Hepatocyte (in vitro differentiated cells): ENCODE results near the gene DOCK3. TPM values are rescaled to one million over a fixed set of nuclear protein-coding genes. Genes with fewer than 3 reads are reported as not detected.

ENCODE experiments used
- DNase-seq: peaks from one replicate; pipeline ENCODE4 v3.0.0-alpha.2; 2016; ENCODE audit warnings: low spot score
- H2AFZ ChIP-seq: fragments of 200-600 bp; sonication (generic); 2 replicates; pipeline ENCODE4 v1.6.0; 2016; ENCODE audit warnings: antibody characterized with exemption, mild to moderate bottlenecking
- H3K27ac ChIP-seq: fragments of 200-600 bp; sonication (generic); 2 replicates; pipeline ENCODE4 v1.5.1; 2016; ENCODE audit warnings: mild to moderate bottlenecking
- H3K27me3 ChIP-seq: fragments of 200-600 bp; sonication (generic); 2 replicates; pipeline ENCODE4 v1.6.1; 2016
- H3K36me3 ChIP-seq: fragments of 200-600 bp; sonication (generic); replicated peaks from 2 replicates; pipeline ENCODE4 v1.5.1; 2016; ENCODE audit warnings: low read depth; ENCODE audit not compliant: insufficient read depth
- H3K4me1 ChIP-seq: fragments of 200-600 bp; sonication (generic); 2 replicates; pipeline ENCODE4 v1.5.1; 2016; ENCODE audit warnings: mild to moderate bottlenecking, moderate library complexity; ENCODE audit not compliant: insufficient read depth
- H3K4me2 ChIP-seq: fragments of 200-600 bp; sonication (generic); 2 replicates; pipeline ENCODE4 v1.6.0; 2016
- H3K4me3 ChIP-seq: fragments of 200-600 bp; sonication (generic); 2 replicates; pipeline ENCODE4 v1.5.1; 2016; ENCODE audit warnings: mild to moderate bottlenecking
- H3K79me2 ChIP-seq: fragments of 200-600 bp; sonication (generic); 2 replicates; pipeline ENCODE4 v1.6.0; 2017; ENCODE audit warnings: mild to moderate bottlenecking
- H3K9me2 ChIP-seq: fragments of 200-600 bp; sonication (generic); replicated peaks from 2 replicates; pipeline ENCODE4 v1.6.0; 2017; ENCODE audit warnings: mild to moderate bottlenecking; ENCODE audit not compliant: insufficient read depth
- H3K9me3 ChIP-seq: fragments of 200-600 bp; sonication (generic); 2 replicates; pipeline ENCODE4 v1.5.1; 2016; ENCODE audit warnings: low read depth, mild to moderate bottlenecking
- H4K20me1 ChIP-seq: fragments of 200-600 bp; sonication (generic); 2 replicates; pipeline ENCODE4 v1.6.0; 2016; ENCODE audit warnings: mild to moderate bottlenecking; ENCODE audit not compliant: insufficient read depth, poor library complexity, severe bottlenecking
- CTCF ChIP-seq: fragments of 200-600 bp; sonication (generic); IDR thresholded peaks from 2 replicates; pipeline ENCODE4 v1.5.1; 2016; ENCODE audit warnings: antibody characterized with exemption, mild to moderate bottlenecking; ENCODE audit not compliant: poor library complexity
- EZH2 ChIP-seq: fragments of 200-600 bp; sonication (generic); IDR thresholded peaks from 2 replicates; pipeline ENCODE4 v1.6.1; 2016; ENCODE audit warnings: antibody characterized with exemption, mild to moderate bottlenecking, borderline replicate concordance
- EZH2phosphoT487 ChIP-seq: fragments of 200-600 bp; sonication (generic); IDR thresholded peaks from one replicate; pipeline ENCODE4 v1.6.1; 2018; ENCODE audit warnings: antibody characterized with exemption, mild to moderate bottlenecking, low read depth, moderate library complexity; ENCODE audit not compliant: unreplicated experiment, severe bottlenecking
- WGBS: methylation state at CpG from one replicate; pipeline ENCODE4 v1.1.6; 2016; ENCODE audit warnings: low lambda C conversion rate; ENCODE audit errors: missing lambda C conversion rate; 5-methylcytosine and 5-hydroxymethylcytosine counted together
- polyA plus RNA-seq: library from polyadenylated mRNA; unstranded; fragments of >200 nt; fragmentation: Nextera tagmentation; extraction: Ambion mirVana; gene quantifications from 2 replicates; pipeline ENCODE4 v1.2.1, GENCODE V29; 2016
- total RNA-seq: library from RNA; depleted of rRNA; stranded (reverse); fragments of >200 nt; gene quantifications from 2 replicates; pipeline ENCODE4 v1.2.3, GENCODE V29; 2014

DOCK3 gene
- total and polyA plus RNA-seq, 2 experiments from 2014 or later, result 0.77 to 1.6 TPM

GRCh38 chr3:51340013-51340829 lies 665.5 kb downstream of the DOCK3 start:
- H3K27me3 ChIP-seq, result no peaks in the 10 kb centered on the region
- no peaks in the 10 kb centered on the region for H3K9me2 ChIP-seq
- peak; percentile 75 for DNase-seq
- no peaks in the 10 kb centered on the region for H3K79me2 ChIP-seq
- WGBS, result 58% methylated on average over 4 of the region's 4 CpGs
- peak overlapping the region; percentile 90 for H3K27ac ChIP-seq
- no peak overlapping the region for H3K4me3 ChIP-seq
- H3K4me1 ChIP-seq, result peaks cover 14% of the 10 kb centered on the region
- H2AFZ ChIP-seq, result peak overlapping the region; percentile 37
- no peaks in the 10 kb centered on the region for H4K20me1 ChIP-seq
- no peaks in the 10 kb centered on the region for H3K9me3 ChIP-seq
- no peaks in the 10 kb centered on the region for H3K36me3 ChIP-seq
- H3K4me2 ChIP-seq, result peak overlapping the region; percentile 39
- TF ChIP-seq EZH2, result no peak
- no peak for TF ChIP-seq CTCF
- no peak for TF ChIP-seq EZH2phosphoT487

- Histone ChIP-seq H4K20me1 (no peaks in the 10 kb centered on the region), H3K36me3 (no peaks in the 10 kb centered on the region), H3K4me3 (no peak overlapping the region), H3K27ac (peak overlapping the region; percentile 90), H2AFZ (no peak overlapping the region), H3K4me1 (peaks cover 14% of the 10 kb centered on the region), H3K4me2 (peak overlapping the region; percentile 21), H3K9me3 (no peaks in the 10 kb centered on the region), H3K79me2 (no peaks in the 10 kb centered on the region), H3K9me2 (no peaks in the 10 kb centered on the region), H3K27me3 (no peaks in the 10 kb centered on the region)
- DNase-seq, result no peak
- TF ChIP-seq EZH2 (no peak), EZH2phosphoT487 (no peak), CTCF (no peak)
- WGBS, result 93% methylated on average over 8 of the region's 8 CpGs
Observed at GRCh38 chr3:51340989-51341636, 666.4 kb downstream of the DOCK3 start.

- H3K9me2 ChIP-seq, result no peaks in the 10 kb centered on the region
- H3K36me3 ChIP-seq, result no peaks in the 10 kb centered on the region
- no peaks in the 10 kb centered on the region for H3K79me2 ChIP-seq
- H4K20me1 ChIP-seq, result no peaks in the 10 kb centered on the region
- peaks cover 14% of the 10 kb centered on the region for H3K4me1 ChIP-seq
- H3K4me3 ChIP-seq, result no peak overlapping the region
- peak; percentile 44 for DNase-seq
- WGBS, result 68% methylated on average over 7 of the region's 7 CpGs
- no peak overlapping the region for H2AFZ ChIP-seq
- H3K4me2 ChIP-seq, result no peak overlapping the region
- H3K27me3 ChIP-seq, result no peaks in the 10 kb centered on the region
- TF ChIP-seq EZH2, result no peak
- no peak for TF ChIP-seq CTCF
- TF ChIP-seq EZH2phosphoT487, result no peak
- peak overlapping the region; percentile 62 for H3K27ac ChIP-seq
- H3K9me3 ChIP-seq, result no peaks in the 10 kb centered on the region
Observed at GRCh38 chr3:51343918-51344687, 669.4 kb downstream of the DOCK3 start.
